Measurements from ENCODE around the gene MAP7D1. TPM values are rescaled to one million over a fixed set of nuclear protein-coding genes. Genes with fewer than 3 reads are reported as not detected.
"Not testable (repeated sequence)": the region's sequence is repeated elsewhere in the genome, so short reads cannot be mapped to it uniquely, and the experiment has no call there.

Gene MAP7D1
- total and polyA plus RNA-seq, 10 of the 15 experiments (the other 5 are each of a cell fraction or from before 2014, with no cell fraction given), result 4.4 to 97.6 (median 24.2) TPM

- no peak overlapping the region for H3K9ac ChIP-seq (ENCODE audit: control insufficient read depth, insufficient read depth, low read length)
- intact Hi-C loops (cut with micrococcal nuclease; ENCODE audit: unreplicated experiment) (no loop called here), in situ Hi-C loops (cut with MboI) (no loop called here)
- TF ChIP-seq CTCF (IDR thresholded peaks at IDR 0.05 in 2 of 3, conservative IDR thresholded peaks at IDR 0.05 in 1 of 3; ENCODE audit: control insufficient read depth in 2 of 3, extremely low read depth in 1 of 3, insufficient read depth in 1 of 3, low read depth in 3 of 3, low read length in 3 of 3) (peak in 1 of 3 experiments; percentile 28; a peak in 1 of 6 replicates), BRCA1 (IDR thresholded peaks at IDR 0.05; ENCODE audit: low read depth, low read length) (no peak)
- no peaks in the 10 kb centered on the region for H3K36me3 ChIP-seq (ENCODE audit: control insufficient read depth in 2 of 2, insufficient read depth in 2 of 2, low read length in 1 of 2)
- H3K27ac ChIP-seq (ENCODE audit: control insufficient read depth, insufficient read depth), result no peak overlapping the region
- ChIA-PET SMC1A (ENCODE audit: uncharacterized antibody, unreplicated experiment) (no interaction called here), CTCF (interaction anchor here (0.6 to 2.3 kb wide), 2 partner anchors 30 to 1565 kb away, joined by 3 to 6 read pairs; no protein-coding TSS in a partner anchor), RAD21 (ENCODE audit: unreplicated experiment) (no interaction called here), POLR2A (interaction anchor here (0.6 kb wide), 1 partner anchor 166 kb away, joined by 3 read pairs; no protein-coding TSS in a partner anchor)
- ATAC-seq (no peak), FAIRE-seq (no peak), DNase-seq (ENCODE audit: low read depth, low spot score) (no peak)
- no peak overlapping the region for H2AFZ ChIP-seq (ENCODE audit: control insufficient read depth, low read depth, low read length)
- H3K79me2 ChIP-seq (ENCODE audit: control insufficient read depth, insufficient read depth, low read length), result no peaks in the 10 kb centered on the region
- H4K20me1 ChIP-seq (ENCODE audit: control insufficient read depth, insufficient read depth), result no peaks in the 10 kb centered on the region
- peaks cover 2% of the 10 kb centered on the region for H3K4me1 ChIP-seq (ENCODE audit: control insufficient read depth, insufficient read depth, low read length)
- H3K27me3 ChIP-seq (replicated peaks in 1 of 2; ENCODE audit: control insufficient read depth in 2 of 2, insufficient read depth in 2 of 2, low read length in 1 of 2), result no peaks in the 10 kb centered on the region
- WGBS (ENCODE audit: insufficient coverage, insufficient replicate concordance, low lambda C conversion rate, missing lambda C conversion rate), result 37% methylated on average over 2 of the region's 2 CpGs
- no peak overlapping the region for H3K4me2 ChIP-seq (ENCODE audit: control insufficient read depth, insufficient read depth)
- no peaks in the 10 kb centered on the region for H3K9me3 ChIP-seq (replicated peaks; ENCODE audit: control insufficient read depth, insufficient read depth, low read length)
- BruUV-seq (replicated peaks), result no TSS peak
- no peak overlapping the region for H3K4me3 ChIP-seq
Observed at GRCh38 chr1:36217670-36218069, 61.7 kb downstream of the MAP7D1 start.

GRCh38 chr1:36221901-36222300 lies 65.9 kb downstream of the MAP7D1 start:
- H3K27ac ChIP-seq (ENCODE audit: control insufficient read depth, insufficient read depth); ATAC-seq; H4K20me1 ChIP-seq (ENCODE audit: control insufficient read depth, insufficient read depth); H3K9ac ChIP-seq (ENCODE audit: control insufficient read depth, insufficient read depth, low read length); H3K4me2 ChIP-seq (ENCODE audit: control insufficient read depth, insufficient read depth); DNase-seq (ENCODE audit: low read depth, low spot score); H2AFZ ChIP-seq (ENCODE audit: control insufficient read depth, low read depth, low read length); H3K9me3 ChIP-seq (replicated peaks; ENCODE audit: control insufficient read depth, insufficient read depth, low read length); H3K27me3 ChIP-seq (replicated peaks in 1 of 2; ENCODE audit: control insufficient read depth in 2 of 2, insufficient read depth in 2 of 2, low read length in 1 of 2); H3K4me3 ChIP-seq; H3K4me1 ChIP-seq (ENCODE audit: control insufficient read depth, insufficient read depth, low read length); BruUV-seq (replicated peaks); in situ Hi-C loops (cut with MboI); H3K36me3 ChIP-seq (ENCODE audit: control insufficient read depth in 2 of 2, insufficient read depth in 2 of 2, low read length in 1 of 2); FAIRE-seq: not testable (repeated sequence)
- H3K79me2 ChIP-seq (ENCODE audit: control insufficient read depth, insufficient read depth, low read length), result peaks cover 27% of the 10 kb centered on the region
- 91% methylated on average over 7 of the region's 7 CpGs for WGBS (ENCODE audit: insufficient coverage, insufficient replicate concordance, low lambda C conversion rate, missing lambda C conversion rate)
- SMC1A ChIA-PET (ENCODE audit: uncharacterized antibody, unreplicated experiment), result interaction anchor here (0.8 kb wide), 1 partner anchor 198 kb away, joined by 3 read pairs; no protein-coding TSS in a partner anchor
- RAD21 ChIA-PET (ENCODE audit: unreplicated experiment), result interaction anchor here (1.2 kb wide), 1 partner anchor 72 kb away, joined by 6 read pairs; the partner anchor contains the start of gene TRAPPC3
- CTCF ChIA-PET, result interaction anchor here (1.1 kb wide), 1 partner anchor 64 kb away, joined by 3 read pairs; no protein-coding TSS in a partner anchor
- POLR2A ChIA-PET, result interaction anchor here (0.6 to 2.8 kb wide), 8 partner anchors 17 to 151 kb away, joined by 3 to 10 read pairs (median 4); partner anchors contain the start of gene TRAPPC3
- intact Hi-C loops (cut with micrococcal nuclease; ENCODE audit: unreplicated experiment), result loop anchor here (10.0 kb wide), 1 partner anchor 163 kb away; the partner anchor contains the start of gene STK40
